ENCODE measurements around the gene DUSP28. TPM values are rescaled to one million over a fixed set of nuclear protein-coding genes. Genes with fewer than 3 reads are reported as not detected.
A peak's percentile ranks its signal among the peaks of the same experiment; 100 is the strongest.

The DUSP28 gene
- total and polyA plus RNA-seq, 2 of the 13 experiments (the other 11 are each of a cell fraction or from before 2014, with no cell fraction given) = 5.2 to 8.6 TPM

- TF ChIP-seq MLLT10 (CRISPR knock-in tag; IDR thresholded peaks at IDR 0.05) (no peak), ZNF17 (CRISPR knock-in tag; IDR thresholded peaks at IDR 0.05) (no peak), ZNF576 (CRISPR knock-in tag; IDR thresholded peaks at IDR 0.05) (no peak), SRSF4 (IDR thresholded peaks at IDR 0.05; ENCODE audit: low read depth, low read length, poor library complexity, severe bottlenecking) (no peak), ZSCAN30 (CRISPR knock-in tag; IDR thresholded peaks at IDR 0.05) (no peak), SMC3 (IDR thresholded peaks at IDR 0.05; ENCODE audit: low read length) (peak; percentile 22), KDM3A (CRISPR knock-in tag; IDR thresholded peaks at IDR 0.05; ENCODE audit: low read depth) (no peak), GLMP (CRISPR knock-in tag; IDR thresholded peaks at IDR 0.05; ENCODE audit: borderline replicate concordance) (no peak), SNAI1 (CRISPR knock-in tag; IDR thresholded peaks at IDR 0.05; ENCODE audit: borderline replicate concordance) (no peak), ZNF547 (CRISPR knock-in tag; IDR thresholded peaks at IDR 0.05) (no peak), ZNF691 (CRISPR knock-in tag; IDR thresholded peaks at IDR 0.05; ENCODE audit: borderline replicate concordance, low read depth) (peak; percentile 53; the same call in 1 of the 2 replicates), KMT2B (CRISPR knock-in tag; IDR thresholded peaks at IDR 0.05) (0 out of 2 replicates have a peak, but pooled peaks have one; percentile 18), HINFP (CRISPR knock-in tag; IDR thresholded peaks at IDR 0.05; ENCODE audit: low read depth) (peak; percentile 66; the same call in 1 of the 2 replicates), REPIN1 (CRISPR knock-in tag; IDR thresholded peaks at IDR 0.05; ENCODE audit: borderline replicate concordance, low read depth) (peak; percentile 56), STAG1 (CRISPR knock-in tag; IDR thresholded peaks at IDR 0.05) (peak; percentile 32; the same call in 1 of the 2 replicates), ZNF720 (CRISPR knock-in tag; IDR thresholded peaks at IDR 0.05) (no peak), IRF1 (CRISPR knock-in tag; IDR thresholded peaks at IDR 0.05; ENCODE audit: low read depth) (no peak), EP300 (IDR thresholded peaks at IDR 0.05; ENCODE audit: low read depth in 2 of 2, low read length in 2 of 2) (peak in 1 of 2 experiments; percentile 24; a peak in 2 of 4 replicates), EP300 (CRISPR knock-in tag; IDR thresholded peaks at IDR 0.05; ENCODE audit: borderline replicate concordance) (no peak), TRAFD1 (CRISPR knock-in tag; IDR thresholded peaks at IDR 0.05; ENCODE audit: borderline replicate concordance) (no peak), ZBTB14 (CRISPR knock-in tag; IDR thresholded peaks at IDR 0.05) (peak; percentile 31; the same call in 1 of the 2 replicates)
These were observed 19.8 kb downstream of the DUSP28 start (continued) for GRCh38 chr2:240579771-240580614.
